NK-92 treated with Interleukin-12 subunit alpha and Interleukin-12 subunit beta, amount 100 ng/mL, for 24 hours (cell line): ENCODE measurements around the gene ISYNA1.

Experiments used
- DNase-seq: peaks from one replicate; lab custom pipeline; 2025; lab: John Stamatoyannopoulos, UW

ISYNA1 gene

GRCh38 chr19:18467978-18468377 is 30.0 kb upstream of the ISYNA1 start:
- DNase-seq, result no peak

DNA sequence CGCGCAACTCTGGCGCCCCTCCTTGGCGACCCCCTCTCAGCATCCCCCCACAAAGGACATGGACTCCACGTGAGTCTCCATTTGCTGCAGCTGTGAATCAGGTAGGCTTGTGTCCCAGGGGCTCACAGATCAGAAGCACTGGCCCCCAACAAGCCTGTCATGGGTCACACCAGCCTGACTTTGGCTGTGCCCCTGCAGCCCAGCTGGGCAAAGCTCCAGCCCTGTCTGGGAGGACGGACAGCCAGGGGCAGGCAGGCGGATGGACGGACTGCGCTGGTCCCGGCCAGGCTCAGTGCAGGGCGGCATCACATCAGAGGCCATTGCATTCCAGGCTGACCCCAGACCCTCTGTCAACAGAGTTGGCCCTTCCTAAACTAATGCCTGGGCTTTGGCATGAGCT is 28.4 kb upstream of the ISYNA1 start:
- DNase-seq, result no peak

- DNase-seq, result no peak
These were observed 28.0 kb upstream of the ISYNA1 start for GRCh38 chr19:18465964-18466339.

DNA sequence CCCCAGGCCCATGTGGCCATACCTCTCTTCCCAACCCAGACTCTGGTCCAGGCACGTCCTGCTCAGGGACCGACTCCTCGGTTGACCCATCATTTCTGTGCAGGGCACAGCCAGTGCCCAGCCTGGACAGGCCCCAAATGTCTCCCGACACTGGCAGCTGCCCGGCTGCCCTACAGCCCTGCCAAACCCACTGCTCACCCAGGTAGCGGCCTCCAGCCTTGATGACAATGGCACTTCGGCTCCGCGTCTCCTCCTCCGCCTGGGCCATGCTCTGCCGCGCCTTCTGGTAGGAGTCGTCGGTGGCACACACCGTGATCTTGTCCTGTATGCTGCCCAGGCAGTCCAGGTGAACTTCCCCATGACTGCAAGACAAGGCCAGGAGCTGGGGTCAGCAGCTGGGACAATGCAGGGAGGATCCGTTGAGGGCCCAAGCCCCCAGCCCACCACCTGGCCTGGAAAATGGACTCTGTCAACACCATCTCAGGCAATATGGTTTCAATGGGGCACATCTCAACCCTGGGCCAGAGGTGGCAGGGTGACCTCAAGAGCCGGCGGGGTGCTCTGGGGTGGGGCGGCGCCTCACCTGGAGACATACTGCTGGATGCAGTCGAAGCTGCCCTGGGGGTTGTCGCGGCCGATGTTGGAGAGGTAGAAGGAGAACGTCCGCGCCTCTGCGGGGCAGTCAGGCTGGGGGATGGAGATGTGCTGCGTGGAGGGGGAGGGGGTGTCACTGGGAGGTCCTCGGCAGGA is 27.5 kb upstream of the ISYNA1 start:
- DNase-seq, result no peak

DNA sequence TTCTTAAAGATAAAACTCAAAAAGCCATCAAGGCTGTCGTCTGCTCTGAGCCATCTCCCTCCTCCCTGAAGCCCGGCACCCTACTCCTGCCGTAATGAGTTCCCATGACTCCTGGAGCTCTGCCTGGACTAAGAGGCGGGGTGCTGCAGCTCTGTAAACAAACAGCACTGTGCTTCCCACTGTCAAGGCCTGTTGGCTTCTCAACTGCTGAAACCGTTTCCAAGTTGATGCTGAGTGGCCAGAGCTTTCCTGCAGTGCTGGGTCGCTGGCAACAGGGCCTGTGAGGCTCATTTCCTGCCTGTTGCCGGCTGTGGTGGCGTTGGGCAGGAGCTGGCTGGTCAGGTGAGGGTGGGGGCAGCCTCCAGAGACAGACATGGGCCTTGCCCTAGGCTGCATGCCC is 26.7 kb upstream of the ISYNA1 start:
- no peak for DNase-seq

- DNase-seq, result no peak
These were observed 23.5 kb upstream of the ISYNA1 start for GRCh38 chr19:18461471-18461870.

DNA sequence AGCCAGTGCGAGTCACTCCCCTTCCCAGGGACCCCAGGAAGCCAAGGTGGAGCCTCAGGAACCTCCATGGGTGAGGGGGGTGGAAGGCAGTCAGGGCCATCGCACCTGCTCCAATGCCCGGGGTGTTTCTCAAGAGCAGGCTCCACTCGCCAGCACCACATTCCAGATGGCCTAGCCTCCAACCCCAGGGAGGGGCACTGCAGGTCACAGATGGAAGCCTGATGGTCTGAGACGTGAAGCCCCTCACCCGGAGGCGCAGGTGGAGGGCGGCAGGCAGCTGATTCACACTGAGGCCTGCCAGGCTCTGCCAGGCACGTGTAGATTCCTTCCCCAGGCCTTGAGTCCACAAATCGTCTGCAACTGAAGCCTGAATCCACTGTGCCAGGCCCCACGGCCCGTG is 23.0 kb upstream of the ISYNA1 start:
- no peak for DNase-seq

- no peak for DNase-seq
These were observed 19.8 kb upstream of the ISYNA1 start for GRCh38 chr19:18457483-18458331.

GRCh38 chr19:18456974-18457373 is 19.0 kb upstream of the ISYNA1 start:
- no peak for DNase-seq

DNA sequence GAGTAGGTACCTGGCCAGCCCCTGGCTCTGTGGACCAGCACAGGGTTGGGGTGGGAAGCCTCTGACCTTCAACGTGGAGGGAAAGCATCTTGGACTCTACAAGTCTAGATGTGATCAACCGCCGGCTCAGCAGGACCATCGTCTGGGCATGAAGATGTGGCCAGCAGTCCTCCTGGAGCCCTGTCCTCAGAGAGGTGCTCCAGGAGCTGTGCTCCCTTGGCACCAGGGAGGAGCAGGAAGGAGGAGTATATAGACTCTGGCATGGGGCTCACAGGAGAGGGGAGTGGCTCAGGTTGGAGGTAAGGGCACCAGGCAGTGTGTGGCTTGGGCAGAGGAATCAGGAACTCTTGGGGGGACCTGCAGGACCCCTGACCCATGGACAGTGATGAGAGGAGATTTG is 18.3 kb upstream of the ISYNA1 start:
- DNase-seq, result no peak

GRCh38 chr19:18453269-18454024 is 15.5 kb upstream of the ISYNA1 start:
- DNase-seq, result no peak

DNA sequence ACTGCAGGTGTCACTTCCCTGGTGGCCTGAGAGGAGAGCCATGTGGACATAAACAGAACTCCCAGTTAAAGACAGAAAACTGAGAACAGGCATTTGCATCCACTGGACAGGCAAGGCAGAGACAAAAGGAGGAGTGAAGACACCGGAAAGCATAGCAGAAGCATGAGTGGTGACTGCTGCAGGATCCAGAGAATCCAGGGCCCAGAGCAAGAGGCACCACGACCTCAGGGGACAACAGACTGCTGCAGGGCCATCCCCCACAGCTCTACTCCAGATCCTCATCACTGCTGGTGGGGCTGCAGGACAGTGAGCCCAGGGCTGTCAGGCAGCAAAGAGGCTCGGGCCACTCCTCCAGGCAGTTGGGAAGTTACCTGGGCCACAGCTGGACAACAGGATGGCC is 14.5 kb upstream of the ISYNA1 start:
- no peak for DNase-seq

DNA sequence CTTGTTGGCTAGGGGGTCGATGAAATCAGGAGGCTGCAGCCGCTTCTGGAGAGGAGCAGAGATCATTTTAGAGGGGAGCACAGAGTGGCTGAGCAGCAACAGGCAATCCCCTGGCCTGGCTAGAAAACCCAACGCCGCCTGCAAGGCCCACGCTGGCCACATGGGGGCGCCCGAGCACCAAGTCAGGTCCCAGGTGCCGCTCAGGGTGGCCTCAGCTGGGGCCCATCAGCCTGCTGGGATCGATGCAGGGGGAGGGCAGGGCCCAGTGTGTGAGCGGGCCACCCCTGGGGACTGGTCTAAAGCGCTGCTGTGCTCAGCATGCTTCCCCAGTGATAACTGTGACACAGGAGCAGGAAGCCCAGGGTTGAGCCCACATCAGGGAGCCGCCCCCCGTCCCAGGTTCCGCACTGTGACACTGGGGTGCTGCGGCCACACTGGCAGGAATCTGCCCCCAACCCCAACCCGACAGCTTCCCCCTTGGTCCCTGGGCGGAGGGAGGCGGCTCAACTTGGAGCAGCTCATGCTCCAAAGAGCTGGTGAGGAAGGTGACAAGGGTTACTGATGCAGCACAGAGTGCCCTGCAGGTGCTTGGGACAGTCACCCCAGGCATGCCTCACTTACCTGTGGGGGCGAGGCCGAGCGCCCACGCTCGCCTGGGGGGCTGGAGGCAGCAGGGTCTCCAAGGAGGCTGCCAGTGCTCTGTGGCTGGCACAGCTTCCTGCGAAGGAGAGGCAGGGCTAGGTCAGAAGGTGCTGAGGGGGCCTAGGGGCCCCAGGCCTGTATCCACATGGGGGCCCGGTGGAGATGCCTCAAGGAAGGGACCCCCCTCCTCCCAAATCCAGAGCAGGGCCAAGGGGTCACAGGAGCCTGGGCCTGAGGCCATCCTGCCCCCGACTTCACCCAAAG is 13.3 kb upstream of the ISYNA1 start:
- DNase-seq, result peak; percentile 60

- DNase-seq, result no peak
These were observed 12.3 kb upstream of the ISYNA1 start for GRCh38 chr19:18450021-18450930.

DNA sequence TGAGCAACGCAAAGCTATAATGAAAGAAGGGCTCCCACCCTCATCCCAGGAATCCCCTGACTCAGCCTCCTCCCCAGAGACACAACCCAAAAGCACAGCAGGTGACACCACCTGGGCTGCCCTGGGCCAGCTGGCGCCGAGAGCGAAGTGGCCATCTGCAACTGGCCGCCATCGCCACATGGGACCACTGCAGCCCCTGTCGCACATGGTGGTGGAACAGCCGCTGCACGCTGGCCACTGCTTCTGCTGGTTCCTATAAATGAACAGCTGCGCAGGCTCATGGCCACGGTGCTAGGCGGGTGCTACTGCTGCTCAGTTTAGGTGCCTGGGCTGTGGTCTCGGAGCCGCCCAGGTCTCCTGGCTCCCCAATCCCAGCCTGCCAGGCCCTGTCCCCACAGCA is 11.6 kb upstream of the ISYNA1 start:
- no peak for DNase-seq

GRCh38 chr19:18446811-18447359 is 9.0 kb upstream of the ISYNA1 start:
- DNase-seq, result no peak

DNA sequence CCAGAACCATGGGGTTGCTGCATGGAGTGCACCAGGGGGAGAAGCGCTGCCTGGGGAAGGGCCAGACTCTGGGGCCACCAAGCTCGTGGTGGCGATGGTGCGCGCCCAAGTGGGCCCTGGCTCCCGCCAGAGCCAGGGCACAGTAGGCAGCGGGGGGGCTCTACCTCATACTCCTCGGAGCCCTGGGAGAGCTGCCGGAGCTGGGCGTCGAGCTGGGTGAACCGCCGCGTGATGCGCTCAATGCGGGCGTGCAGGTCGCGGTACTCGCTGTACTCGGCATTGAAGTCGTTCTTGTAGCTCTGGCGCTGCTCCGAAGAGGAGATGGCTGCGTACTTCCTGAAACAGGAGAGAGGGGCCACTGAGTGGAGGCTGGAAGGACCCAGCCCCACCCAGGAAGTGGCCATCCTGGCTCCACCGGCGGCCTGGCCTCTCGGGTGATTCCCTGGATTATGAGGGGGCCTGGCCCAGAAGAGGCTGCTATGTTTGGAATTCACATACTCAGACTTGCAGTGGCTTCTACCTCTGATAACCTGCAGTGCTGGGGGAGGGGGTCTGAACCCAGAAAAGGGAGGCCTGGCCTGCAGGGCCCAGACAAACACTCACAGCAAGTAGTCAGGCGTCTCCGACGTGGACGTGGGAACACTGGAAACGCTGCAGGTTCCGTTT is 8.3 kb upstream of the ISYNA1 start:
- no peak for DNase-seq

DNA sequence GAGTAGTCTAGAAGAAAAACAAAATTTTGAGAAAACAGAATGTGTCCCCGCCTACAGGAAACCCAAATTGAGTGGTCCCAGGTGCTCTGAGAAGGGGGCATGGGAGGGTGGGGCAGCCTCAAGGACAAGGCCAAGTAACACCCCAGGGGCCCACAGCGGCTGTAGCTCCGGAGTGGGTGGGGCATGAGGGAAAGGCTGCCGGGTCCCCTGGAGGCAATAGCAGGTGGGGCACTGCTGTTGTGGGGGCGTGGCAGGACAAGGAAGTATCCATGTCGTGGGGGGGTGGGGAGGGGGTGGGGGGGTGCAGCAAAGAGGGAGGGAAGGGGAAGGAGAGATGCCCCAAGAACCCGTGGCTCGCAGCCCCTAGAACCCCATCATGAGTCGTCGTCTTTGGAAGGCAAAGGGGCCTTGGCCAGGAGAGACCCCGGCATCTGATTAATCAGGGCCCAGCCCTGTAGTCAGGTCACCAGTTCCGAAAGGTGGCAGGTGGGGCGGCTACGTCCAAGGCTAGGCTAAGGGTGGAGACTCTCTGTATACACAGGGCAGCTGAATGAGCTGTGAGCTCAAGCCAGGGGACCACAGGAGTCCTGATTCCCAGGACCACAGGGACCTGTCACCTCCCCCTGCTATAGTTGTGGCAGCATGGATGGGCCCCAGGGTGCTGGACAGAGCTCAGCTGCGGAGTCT is 7.5 kb upstream of the ISYNA1 start:
- DNase-seq, result no peak

DNA sequence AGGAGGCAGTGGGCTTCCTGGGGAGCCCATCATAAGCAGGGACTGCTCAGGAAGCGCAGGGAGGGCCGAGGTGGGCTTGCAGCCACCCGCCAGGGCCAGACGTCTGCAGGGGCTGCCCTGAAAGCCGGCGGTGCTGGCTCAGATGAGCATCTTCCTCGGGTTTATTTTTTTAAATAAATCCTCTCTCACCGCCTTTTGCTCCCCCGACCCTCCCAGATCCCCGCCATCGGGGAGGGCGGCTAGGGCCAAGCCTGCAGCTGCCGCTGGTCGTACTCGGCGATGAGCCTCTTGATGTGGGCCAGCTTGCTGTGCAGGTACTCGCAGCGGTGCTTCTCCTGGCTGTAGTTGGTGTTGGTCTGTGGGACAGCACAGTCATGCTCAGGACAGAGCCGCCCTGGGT is 6.6 kb upstream of the ISYNA1 start:
- no peak for DNase-seq
